ENCODE results near the gene CD40. TPM values are rescaled to one million over a fixed set of nuclear protein-coding genes. Genes with fewer than 3 reads are reported as not detected.

The CD40 gene
- total and polyA plus RNA-seq, 2 of the 8 experiments (the other 6 are each of a cell fraction or from before 2014, with no cell fraction given), result 14.5 to 18.8 TPM

DNA sequence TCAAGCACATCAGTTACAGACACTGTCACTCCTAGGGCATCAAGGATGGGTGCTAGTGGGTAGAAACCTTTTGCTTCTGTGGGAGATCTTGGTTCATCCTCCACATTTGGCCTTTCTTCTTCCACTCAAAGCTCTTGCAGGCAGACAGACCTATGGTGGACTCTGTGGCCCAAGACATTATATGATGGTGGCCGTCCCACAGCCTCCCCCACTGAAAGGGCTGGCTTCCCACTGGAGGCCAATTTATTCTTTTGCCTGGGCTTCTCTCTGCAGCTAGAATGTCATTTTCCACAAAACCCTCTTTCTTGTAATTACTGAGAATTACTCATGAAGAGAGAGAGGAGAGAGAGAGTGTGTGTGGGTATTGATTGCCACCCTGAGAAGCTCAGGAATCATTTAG, 43.8 kb downstream of the CD40 start (continued):
- TF ChIP-seq TAF7 (optimal IDR thresholded peaks at IDR 0.05; ENCODE audit: borderline replicate concordance, low read depth, low read length) (no peak), BRCA1 (IDR thresholded peaks at IDR 0.05; ENCODE audit: low read depth, low read length) (no peak), CHD2 (IDR thresholded peaks at IDR 0.05; ENCODE audit: low read length) (no peak), KDM1A (IDR thresholded peaks at IDR 0.05; ENCODE audit: borderline replicate concordance, low read length) (no peak), HDAC2 (IDR thresholded peaks at IDR 0.05; ENCODE audit: borderline replicate concordance in 1 of 2, low read depth in 2 of 2, low read length in 2 of 2) (no peak), SAP30 (IDR thresholded peaks at IDR 0.05; ENCODE audit: insufficient read depth, insufficient replicate concordance, low read length) (no peak)
- TF ChIP-seq, protein P1, sequence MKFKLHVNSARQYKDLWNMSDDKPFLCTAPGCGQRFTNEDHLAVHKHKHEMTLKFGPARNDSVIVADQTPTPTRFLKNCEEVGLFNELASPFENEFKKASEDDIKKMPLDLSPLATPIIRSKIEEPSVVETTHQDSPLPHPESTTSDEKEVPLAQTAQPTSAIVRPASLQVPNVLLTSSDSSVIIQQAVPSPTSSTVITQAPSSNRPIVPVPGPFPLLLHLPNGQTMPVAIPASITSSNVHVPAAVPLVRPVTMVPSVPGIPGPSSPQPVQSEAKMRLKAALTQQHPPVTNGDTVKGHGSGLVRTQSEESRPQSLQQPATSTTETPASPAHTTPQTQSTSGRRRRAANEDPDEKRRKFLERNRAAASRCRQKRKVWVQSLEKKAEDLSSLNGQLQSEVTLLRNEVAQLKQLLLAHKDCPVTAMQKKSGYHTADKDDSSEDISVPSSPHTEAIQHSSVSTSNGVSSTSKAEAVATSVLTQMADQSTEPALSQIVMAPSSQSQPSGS (IDR thresholded peaks at IDR 0.05; ENCODE audit: low read length), result no peak

All from H1 (cell line).